Activated T-cell treated with anti-CD3 and anti-CD28 coated beads, Interleukin-2, amount 50 U/mL, for 4 hours (primary cell): ENCODE results near the gene TENT4A. TPM values are rescaled to one million over a fixed set of nuclear protein-coding genes. Genes with fewer than 3 reads are reported as not detected.

Experiments
- ATAC-seq, 2 donors: fragments of 200-7000 bp; cut with Tn5 transposase; one replicate each; pipeline ENCODE4 v1.10.0; 2021
- DNase-seq: peaks from one replicate; pipeline ENCODE4 v3.0.0-alpha.2; 2020
- H3K27me3 Mint-ChIP-seq: one replicate; pipeline ENCODE4 v1.8.0; 2021; ENCODE audit warnings: low read depth, mixed read lengths
- H3K36me3 Mint-ChIP-seq: one replicate; pipeline ENCODE4 v1.8.0; 2022; ENCODE audit warnings: mixed read lengths; ENCODE audit not compliant: insufficient read depth
- H3K4me1 Mint-ChIP-seq: one replicate; pipeline ENCODE4 v1.8.0; 2021; ENCODE audit warnings: low read depth, mixed read lengths
- H3K4me3 Mint-ChIP-seq: one replicate; pipeline ENCODE4 v1.8.0; 2021; ENCODE audit warnings: mild to moderate bottlenecking, moderate library complexity, mixed read lengths
- H3K9me3 Mint-ChIP-seq: one replicate; pipeline ENCODE4 v1.8.0; 2021; ENCODE audit warnings: mixed read lengths
- total RNA-seq, 3 donors: library from RNA; stranded (reverse); gene quantifications; one replicate each; pipeline ENCODE4 v1.2.1, GENCODE V29; 2021

Gene TENT4A
- total RNA-seq, 3 donors from 2014 or later, result 24.7 to 27.4 (median 25.9) TPM

- ATAC-seq, result no peak
- H3K4me3 Mint-ChIP-seq, result peak overlapping the region; percentile 57
- H3K4me1 Mint-ChIP-seq, result peaks cover 86% of the 10 kb centered on the region
- peaks cover 10% of the 10 kb centered on the region for H3K36me3 Mint-ChIP-seq
- DNase-seq, result no peak
- no peaks in the 10 kb centered on the region for H3K9me3 Mint-ChIP-seq
- H3K27me3 Mint-ChIP-seq, result no peaks in the 10 kb centered on the region
Observed at GRCh38 chr5:6728795-6729183, 15.6 kb downstream of the TENT4A start.

- Mint-ChIP-seq H3K4me1 (peaks cover 80% of the 10 kb centered on the region), H3K27me3 (no peaks in the 10 kb centered on the region), H3K4me3 (peak overlapping the region; percentile 57), H3K9me3 (no peaks in the 10 kb centered on the region), H3K36me3 (peaks cover 4% of the 10 kb centered on the region)
- no peak for DNase-seq
- peak; percentile 54 to 79 for ATAC-seq
Observed at GRCh38 chr5:6729386-6730310, 16.4 kb downstream of the TENT4A start.

- ATAC-seq (peak in 1 of 2 donors; percentile 51), DNase-seq (no peak)
- Mint-ChIP-seq H3K36me3 (peaks cover 4% of the 10 kb centered on the region), H3K27me3 (no peaks in the 10 kb centered on the region), H3K4me3 (no peak overlapping the region), H3K4me1 (peaks cover 83% of the 10 kb centered on the region), H3K9me3 (no peaks in the 10 kb centered on the region)
Observed at GRCh38 chr5:6730407-6730806, 17.2 kb downstream of the TENT4A start.

GRCh38 chr5:6730807-6731206, 17.6 kb downstream of the TENT4A start:
- Mint-ChIP-seq H3K4me1 (peaks cover 82% of the 10 kb centered on the region), H3K27me3 (no peaks in the 10 kb centered on the region), H3K9me3 (no peaks in the 10 kb centered on the region), H3K36me3 (peaks cover 1% of the 10 kb centered on the region), H3K4me3 (no peak overlapping the region)
- no peak for DNase-seq
- ATAC-seq, result no peak

GRCh38 chr5:6731465-6732237, 18.4 kb downstream of the TENT4A start:
- no peak for DNase-seq
- H3K4me1 Mint-ChIP-seq, result peaks cover 77% of the 10 kb centered on the region
- no peaks in the 10 kb centered on the region for H3K27me3 Mint-ChIP-seq
- H3K9me3 Mint-ChIP-seq, result no peaks in the 10 kb centered on the region
- ATAC-seq, result no peak
- H3K4me3 Mint-ChIP-seq, result no peak overlapping the region
- H3K36me3 Mint-ChIP-seq, result peaks cover 1% of the 10 kb centered on the region

- Mint-ChIP-seq H3K4me1 (peaks cover 76% of the 10 kb centered on the region), H3K9me3 (no peaks in the 10 kb centered on the region), H3K4me3 (no peak overlapping the region), H3K36me3 (peaks cover 7% of the 10 kb centered on the region), H3K27me3 (no peaks in the 10 kb centered on the region)
- DNase-seq, result no peak
- no peak for ATAC-seq
Observed at GRCh38 chr5:6732634-6733410, 19.6 kb downstream of the TENT4A start.

- H3K4me3 Mint-ChIP-seq, result no peak overlapping the region
Observed at GRCh38 chr5:6733411-6734242, 20.4 kb downstream of the TENT4A start.

GRCh38 chr5:6734243-6734700, 21.0 kb downstream of the TENT4A start:
- peaks cover 7% of the 10 kb centered on the region for H3K36me3 Mint-ChIP-seq
- no peaks in the 10 kb centered on the region for H3K9me3 Mint-ChIP-seq
- H3K4me3 Mint-ChIP-seq, result no peak overlapping the region
- H3K4me1 Mint-ChIP-seq, result peaks cover 62% of the 10 kb centered on the region
- H3K27me3 Mint-ChIP-seq, result no peaks in the 10 kb centered on the region
- ATAC-seq (no peak), DNase-seq (no peak)

More at GRCh38 chr5:6733411-6734242, 20.4 kb downstream of the TENT4A start:
- H3K36me3 Mint-ChIP-seq, result peaks cover 7% of the 10 kb centered on the region
- ATAC-seq, result no peak
- H3K9me3 Mint-ChIP-seq, result no peaks in the 10 kb centered on the region
- no peaks in the 10 kb centered on the region for H3K27me3 Mint-ChIP-seq
- peaks cover 68% of the 10 kb centered on the region for H3K4me1 Mint-ChIP-seq
- no peak for DNase-seq

GRCh38 chr5:6734781-6735180, 21.5 kb downstream of the TENT4A start:
- Mint-ChIP-seq H3K36me3 (peaks cover 11% of the 10 kb centered on the region), H3K9me3 (no peaks in the 10 kb centered on the region), H3K27me3 (no peaks in the 10 kb centered on the region), H3K4me1 (peaks cover 57% of the 10 kb centered on the region), H3K4me3 (no peak overlapping the region)
- DNase-seq (no peak), ATAC-seq (no peak)

GRCh38 chr5:6736106-6736505, 22.9 kb downstream of the TENT4A start:
- Mint-ChIP-seq H3K27me3 (no peaks in the 10 kb centered on the region), H3K9me3 (no peaks in the 10 kb centered on the region), H3K4me3 (no peak overlapping the region), H3K36me3 (peaks cover 17% of the 10 kb centered on the region), H3K4me1 (peaks cover 46% of the 10 kb centered on the region)
- no peak for ATAC-seq
- DNase-seq, result no peak

- Mint-ChIP-seq H3K27me3 (no peaks in the 10 kb centered on the region), H3K9me3 (no peaks in the 10 kb centered on the region), H3K4me3 (no peak overlapping the region), H3K4me1 (peaks cover 44% of the 10 kb centered on the region), H3K36me3 (peaks cover 17% of the 10 kb centered on the region)
- DNase-seq, result no peak
- no peak for ATAC-seq
Observed at GRCh38 chr5:6736524-6737042, 23.4 kb downstream of the TENT4A start.

- Mint-ChIP-seq H3K36me3 (peaks cover 16% of the 10 kb centered on the region), H3K9me3 (no peaks in the 10 kb centered on the region), H3K4me3 (peak overlapping the region; percentile 3), H3K4me1 (peaks cover 39% of the 10 kb centered on the region), H3K27me3 (no peaks in the 10 kb centered on the region)
- DNase-seq (no peak), ATAC-seq (peak; percentile 53 to 67)
Observed at GRCh38 chr5:6737043-6737941, 24.1 kb downstream of the TENT4A start.
